Caco-2 (cell line): ENCODE measurements around the gene TUT4. TPM values are rescaled to one million over a fixed set of nuclear protein-coding genes. Genes with fewer than 3 reads are reported as not detected.

Experiments
- BruUV-seq: library from RNA; stranded (reverse); fragments of 400-500 nt; replicated peaks from 2 replicates; lab custom pipeline; 2021; lab: Mats Ljungman, UMichigan
- CTCF ChIA-PET: fragments of 300-600 bp; sonication (Branson Sonifier 250); formaldehyde crosslinking; loops from one replicate; lab custom pipeline; 2022; ENCODE audit warnings: antibody characterized with exemption; lab: Charles Lee
- POLR2A ChIA-PET: fragments of 300-600 bp; sonication (Branson Sonifier 250); formaldehyde crosslinking; loops from one replicate; lab custom pipeline; 2022; ENCODE audit warnings: antibody characterized with exemption; lab: Charles Lee
- DNase-seq, 2 experiments: peaks; one replicate each; pipeline versions ENCODE4 v3.0.0 to v3.0.0-alpha.2; 2020 to 2022
- H3K27me3 ChIP-seq: replicated peaks from 2 replicates; pipeline ENCODE4 v1.6.0; 2011; ENCODE audit warnings: low read length; ENCODE audit not compliant: control insufficient read depth, insufficient read depth
- H3K36me3 ChIP-seq: 2 replicates; pipeline ENCODE4 v1.5.1; 2011; ENCODE audit warnings: low read length; ENCODE audit not compliant: control insufficient read depth, insufficient read depth
- H3K4me1 ChIP-seq: fragments of 250-450 bp; sonication (Bioruptor Pico); 2 replicates; pipeline ENCODE4 v1.5.1; 2020; ENCODE audit warnings: mild to moderate bottlenecking
- H3K4me3 ChIP-seq: 2 replicates; pipeline ENCODE4 v1.5.1; 2011; ENCODE audit warnings: low read depth, mild to moderate bottlenecking, control low read depth, low read length
- H3K9me3 ChIP-seq: fragments of 250-450 bp; sonication (Bioruptor Pico); 2 replicates; pipeline ENCODE4 v1.5.1; 2020; ENCODE audit warnings: mild to moderate bottlenecking, moderate library complexity
- H3K27ac Mint-ChIP-seq: one replicate; pipeline ENCODE4 v1.8.0; 2022; ENCODE audit warnings: mixed read lengths; ENCODE audit not compliant: unreplicated experiment
- H3K27me3 Mint-ChIP-seq: one replicate; pipeline ENCODE4 v1.8.0; 2022; ENCODE audit warnings: mixed read lengths; ENCODE audit not compliant: insufficient read depth, unreplicated experiment
- H3K36me3 Mint-ChIP-seq: one replicate; pipeline ENCODE4 v1.8.0; 2022; ENCODE audit warnings: mild to moderate bottlenecking, mixed read lengths; ENCODE audit not compliant: insufficient read depth, unreplicated experiment
- H3K4me1 Mint-ChIP-seq: one replicate; pipeline ENCODE4 v1.8.0; 2022; ENCODE audit warnings: low read depth, mixed read lengths; ENCODE audit not compliant: unreplicated experiment
- H3K4me3 Mint-ChIP-seq: one replicate; pipeline ENCODE4 v1.8.0; 2022; ENCODE audit warnings: mild to moderate bottlenecking, moderate library complexity, mixed read lengths; ENCODE audit not compliant: unreplicated experiment
- H3K9me3 Mint-ChIP-seq: one replicate; pipeline ENCODE4 v1.8.0; 2022; ENCODE audit warnings: mixed read lengths; ENCODE audit not compliant: unreplicated experiment
- CTCF ChIP-seq, 2 experiments: fragments of 200-600 bp in 1 of 2; IDR thresholded peaks; 1 replicate in 1 of 2; 2 replicates in 1 of 2; pipeline versions ENCODE4 v1.5.1 to v1.8.0; 2011 to 2022; ENCODE audit warnings: antibody characterized with exemption in 1 of 2, control low read depth in 1 of 2, inconsistent platforms in 1 of 2, low read depth in 1 of 2, low read length in 1 of 2, mild to moderate bottlenecking in 1 of 2, moderate library complexity in 1 of 2; ENCODE audit not compliant: insufficient read depth in 1 of 2, severe bottlenecking in 1 of 2, unreplicated experiment in 1 of 2
- intact Hi-C: fragments of 100-400 bp; cut with micrococcal nuclease; formaldehyde crosslinking; loops from one replicate; pipeline ENCODE4 v1.10.0; 2022; ENCODE audit not compliant: unreplicated experiment
- total RNA-seq: library from RNA; stranded (reverse); gene quantifications from 2 replicates; pipeline ENCODE4 v1.2.3, GENCODE V29; 2022

Gene TUT4
- total RNA-seq, 1 experiment from 2014 or later = 54.9 TPM

DNA sequence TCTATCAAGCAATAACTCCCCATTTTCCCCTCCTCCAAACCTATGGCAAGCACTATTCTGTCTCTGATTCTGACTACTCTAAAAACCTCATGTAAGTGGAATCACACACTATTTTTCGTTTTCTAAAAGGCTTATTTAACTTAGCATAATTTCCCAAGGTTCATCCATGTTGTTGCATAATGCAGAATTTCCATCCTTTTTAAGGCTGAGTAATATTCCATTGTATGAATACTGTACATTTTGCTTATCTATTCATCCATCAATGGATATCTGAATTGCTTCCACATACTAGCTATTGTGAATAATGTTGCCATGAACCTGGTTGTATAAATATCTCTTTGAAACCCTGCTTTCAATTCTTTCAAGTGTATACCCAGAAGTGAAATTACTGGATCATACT lies 48.2 kb downstream of the TUT4 start:
- intact Hi-C loops = no loop called here
- Histone ChIP-seq H3K27me3 (no peaks in the 10 kb centered on the region), H3K4me1 (no peaks in the 10 kb centered on the region), H3K36me3 (no peaks in the 10 kb centered on the region), H3K4me3 (no peak overlapping the region), H3K9me3 (no peaks in the 10 kb centered on the region)
- Mint-ChIP-seq H3K27me3 (no peaks in the 10 kb centered on the region), H3K4me1 (no peaks in the 10 kb centered on the region), H3K4me3 (no peak overlapping the region), H3K27ac (no peak overlapping the region), H3K9me3 (no peaks in the 10 kb centered on the region), H3K36me3 (peaks cover 23% of the 10 kb centered on the region)
- no peak for TF ChIP-seq CTCF (IDR thresholded peaks at IDR 0.05; ENCODE audit: insufficient read depth in 1 of 2, low read depth in 1 of 2, low read length in 1 of 2, severe bottlenecking in 1 of 2, unreplicated experiment in 1 of 2)
- ChIA-PET CTCF (interaction anchor here (0.6 kb wide), 1 partner anchor 18 kb away, joined by 6 read pairs; no protein-coding TSS in a partner anchor), POLR2A (no interaction called here)
- BruUV-seq = no TSS peak
- no peak for DNase-seq

GRCh38 chr1:52503706-52504105 lies 49.2 kb downstream of the TUT4 start:
- Mint-ChIP-seq H3K9me3 (no peaks in the 10 kb centered on the region), H3K36me3 (peaks cover 22% of the 10 kb centered on the region), H3K4me1 (no peaks in the 10 kb centered on the region), H3K4me3 (no peak overlapping the region), H3K27me3 (no peaks in the 10 kb centered on the region), H3K27ac (no peak overlapping the region)
- TF ChIP-seq CTCF (IDR thresholded peaks at IDR 0.05; ENCODE audit: insufficient read depth in 1 of 2, low read depth in 1 of 2, low read length in 1 of 2, severe bottlenecking in 1 of 2, unreplicated experiment in 1 of 2) = no peak
- no peak for DNase-seq
- Histone ChIP-seq H3K4me1 (no peaks in the 10 kb centered on the region), H3K4me3 (no peak overlapping the region), H3K27me3 (no peaks in the 10 kb centered on the region), H3K9me3 (no peaks in the 10 kb centered on the region), H3K36me3 (no peaks in the 10 kb centered on the region)
- intact Hi-C loops = no loop called here
- ChIA-PET POLR2A (no interaction called here), CTCF (no interaction called here)
- BruUV-seq = no TSS peak

GRCh38 chr1:52502789-52503188 lies 50.1 kb downstream of the TUT4 start:
- peaks cover 22% of the 10 kb centered on the region for H3K36me3 Mint-ChIP-seq
- intact Hi-C loops = no loop called here
- Histone ChIP-seq H3K27me3 (no peaks in the 10 kb centered on the region), H3K9me3 (no peaks in the 10 kb centered on the region), H3K4me1 (0 out of 2 replicates have a peak, but pooled peaks cover 1% of the 10 kb centered on the region), H3K36me3 (no peaks in the 10 kb centered on the region), H3K4me3 (no peak overlapping the region)
- ChIA-PET CTCF (no interaction called here), POLR2A (interaction anchor here (0.5 kb wide), 1 partner anchor 341 kb away, joined by 4 read pairs; no protein-coding TSS in a partner anchor)
- no peak overlapping the region for H3K4me3 Mint-ChIP-seq
- no peaks in the 10 kb centered on the region for H3K27me3 Mint-ChIP-seq
- H3K4me1 Mint-ChIP-seq = no peaks in the 10 kb centered on the region
- no peak for DNase-seq
- TF ChIP-seq CTCF (IDR thresholded peaks at IDR 0.05; ENCODE audit: insufficient read depth in 1 of 2, low read depth in 1 of 2, low read length in 1 of 2, severe bottlenecking in 1 of 2, unreplicated experiment in 1 of 2) = no peak
- H3K27ac Mint-ChIP-seq = no peak overlapping the region
- H3K9me3 Mint-ChIP-seq = no peaks in the 10 kb centered on the region
- BruUV-seq = no TSS peak
